Endodermal cell (in vitro differentiated cells): Measurements from ENCODE around the gene WHRN. TPM values are rescaled to one million over a fixed set of nuclear protein-coding genes. Genes with fewer than 3 reads are reported as not detected.

Experiments
- DNase-seq: peaks from one replicate; pipeline ENCODE4 v3.0.0-alpha.2; 2017
- H3K27ac ChIP-seq: 2 replicates; pipeline ENCODE4 v1.5.1; 2013; ENCODE audit warnings: mild to moderate bottlenecking, low read depth, low read length, moderate library complexity
- H3K27me3 ChIP-seq: 2 replicates; pipeline ENCODE4 v1.6.1; 2013; ENCODE audit warnings: mild to moderate bottlenecking, low read length, moderate library complexity; ENCODE audit not compliant: insufficient read depth, control insufficient read depth, poor library complexity, severe bottlenecking
- H3K36me3 ChIP-seq: 2 replicates; pipeline ENCODE4 v1.7.0; 2013; ENCODE audit warnings: mild to moderate bottlenecking, low read length, moderate library complexity; ENCODE audit not compliant: control insufficient read depth, insufficient read depth
- H3K4me1 ChIP-seq: one replicate; pipeline ENCODE4 v1.7.0; 2013; ENCODE audit warnings: low read length; ENCODE audit not compliant: control insufficient read depth, insufficient read depth
- H3K4me3 ChIP-seq: 2 replicates; pipeline ENCODE4 v1.5.1; 2013; ENCODE audit warnings: mild to moderate bottlenecking, low read length, moderate library complexity
- H3K9ac ChIP-seq: 2 replicates; pipeline ENCODE4 v1.6.1; 2013; ENCODE audit warnings: mild to moderate bottlenecking, low read length, moderate library complexity; ENCODE audit not compliant: poor library complexity, severe bottlenecking; ENCODE audit errors: extremely low read depth
- H3K9me3 ChIP-seq: 2 replicates; pipeline ENCODE4 v1.6.1; 2013; ENCODE audit warnings: mild to moderate bottlenecking, low read length, moderate library complexity; ENCODE audit not compliant: control insufficient read depth
- H3K27ac Mint-ChIP-seq: 2 replicates; pipeline ENCODE4 v1.8.0; 2020; ENCODE audit warnings: mixed read lengths
- H3K27me3 Mint-ChIP-seq: 2 replicates; pipeline ENCODE4 v1.8.0; 2021; ENCODE audit warnings: mild to moderate bottlenecking, mixed read lengths; ENCODE audit not compliant: insufficient read depth
- H3K36me3 Mint-ChIP-seq: 2 replicates; pipeline ENCODE4 v1.8.0; 2020; ENCODE audit warnings: low read depth, mixed read lengths
- H3K4me1 Mint-ChIP-seq: 2 replicates; pipeline ENCODE4 v1.8.0; 2020; ENCODE audit warnings: mixed read lengths
- H3K4me3 Mint-ChIP-seq: 2 replicates; pipeline ENCODE4 v1.8.0; 2020; ENCODE audit warnings: mild to moderate bottlenecking, moderate library complexity, mixed read lengths
- H3K9me3 Mint-ChIP-seq: 2 replicates; pipeline ENCODE4 v1.8.0; 2020; ENCODE audit warnings: mild to moderate bottlenecking, mixed read lengths
- CTCF ChIP-seq: fragments of 200-600 bp; sonication (generic); conservative IDR thresholded peaks from 2 replicates; pipeline ENCODE4 v1.5.0; 2021; ENCODE audit warnings: antibody characterized with exemption, mild to moderate bottlenecking
- WGBS, 2 experiments: methylation state at CpG; one replicate each; pipeline versions ENCODE4 v1.1.5 to v1.1.7; 2013; ENCODE audit warnings: missing lambda C conversion rate in 2 of 2, mixed read lengths in 1 of 2; ENCODE audit not compliant: insufficient coverage in 1 of 2, insufficient read length in 1 of 2; 5-methylcytosine and 5-hydroxymethylcytosine counted together
- total RNA-seq, 2 donors: library from RNA; stranded (reverse); fragmentation: NEBNext Ultra II Directional in 1 of 2; extraction: Animal tissue kit (Norgen Biotek cat#: 25700) in 1 of 2; gene quantifications; 2 replicates in 1 of 2; 3 replicates in 1 of 2; pipeline ENCODE4 v1.2.1, GENCODE V29; 2021

Gene WHRN
- total RNA-seq, 2 donors from 2014 or later, result 7.0 to 12.8 TPM

GRCh38 chr9:114499528-114499927, 5.7 kb downstream of the WHRN start:
- TF ChIP-seq CTCF, result no peak
- no peaks in the 10 kb centered on the region for H3K27me3 ChIP-seq
- WGBS, 2 experiments, result 87 to 92% methylated on average over 9 of the region's 9 CpGs
- no peak overlapping the region for H3K27ac ChIP-seq
- no peak overlapping the region for H3K27ac Mint-ChIP-seq
- H3K27me3 Mint-ChIP-seq, result peaks cover 2% of the 10 kb centered on the region
- H3K4me3 ChIP-seq, result no peak overlapping the region
- no peak overlapping the region for H3K4me3 Mint-ChIP-seq
- no peak for DNase-seq
- no peaks in the 10 kb centered on the region for H3K9me3 Mint-ChIP-seq
- no peak overlapping the region for H3K9ac ChIP-seq
- H3K4me1 ChIP-seq, result peaks cover 13% of the 10 kb centered on the region
- H3K36me3 Mint-ChIP-seq, result no peaks in the 10 kb centered on the region
- H3K4me1 Mint-ChIP-seq, result peaks cover 38% of the 10 kb centered on the region
- no peaks in the 10 kb centered on the region for H3K9me3 ChIP-seq
- no peaks in the 10 kb centered on the region for H3K36me3 ChIP-seq

- no peak overlapping the region for H3K9ac ChIP-seq
- Mint-ChIP-seq H3K36me3 (no peaks in the 10 kb centered on the region), H3K27ac (no peak overlapping the region), H3K4me1 (peaks cover 34% of the 10 kb centered on the region), H3K27me3 (peaks cover 2% of the 10 kb centered on the region), H3K9me3 (no peaks in the 10 kb centered on the region), H3K4me3 (no peak overlapping the region)
- no peak for TF ChIP-seq CTCF
- no peak overlapping the region for H3K4me3 ChIP-seq
- H3K9me3 ChIP-seq, result no peaks in the 10 kb centered on the region
- 94 to 100% methylated on average over 5 to 7 of the region's 7 CpGs for WGBS, 2 experiments
- H3K27ac ChIP-seq, result no peak overlapping the region
- H3K27me3 ChIP-seq, result no peaks in the 10 kb centered on the region
- DNase-seq, result no peak
- no peaks in the 10 kb centered on the region for H3K36me3 ChIP-seq
- peaks cover 5% of the 10 kb centered on the region for H3K4me1 ChIP-seq
Measured at GRCh38 chr9:114497727-114498382, 7.4 kb downstream of the WHRN start.

GRCh38 chr9:114497236-114497635, 8.0 kb downstream of the WHRN start:
- H3K36me3 ChIP-seq, result no peaks in the 10 kb centered on the region
- no peaks in the 10 kb centered on the region for H3K27me3 ChIP-seq
- H3K27ac ChIP-seq, result no peak overlapping the region
- no peaks in the 10 kb centered on the region for H3K9me3 ChIP-seq
- H3K4me1 ChIP-seq, result peaks cover 2% of the 10 kb centered on the region
- Mint-ChIP-seq H3K27ac (no peak overlapping the region), H3K4me1 (peaks cover 27% of the 10 kb centered on the region), H3K9me3 (no peaks in the 10 kb centered on the region), H3K27me3 (peaks cover 2% of the 10 kb centered on the region), H3K36me3 (no peaks in the 10 kb centered on the region), H3K4me3 (no peak overlapping the region)
- DNase-seq, result no peak
- H3K9ac ChIP-seq, result no peak overlapping the region
- 92 to 94% methylated on average over 2 of the region's 2 CpGs for WGBS, 2 experiments
- TF ChIP-seq CTCF, result no peak
- no peak overlapping the region for H3K4me3 ChIP-seq
